22Rv1 (cell line): ENCODE data around the gene CFAP91.

Experiments
- ZFX ChIP-seq: fragments of 450-650 bp; IDR thresholded peaks from 2 replicates; pipeline ENCODE4 v1.6.1; 2017; ENCODE audit warnings: antibody characterized with exemption, borderline replicate concordance
- TF ChIP-seq, protein P1 (sequence below): fragments of 450-650 bp; IDR thresholded peaks from 2 replicates; pipeline ENCODE4 v1.5.1; 2017; ENCODE audit warnings: mild to moderate bottlenecking

DNA sequence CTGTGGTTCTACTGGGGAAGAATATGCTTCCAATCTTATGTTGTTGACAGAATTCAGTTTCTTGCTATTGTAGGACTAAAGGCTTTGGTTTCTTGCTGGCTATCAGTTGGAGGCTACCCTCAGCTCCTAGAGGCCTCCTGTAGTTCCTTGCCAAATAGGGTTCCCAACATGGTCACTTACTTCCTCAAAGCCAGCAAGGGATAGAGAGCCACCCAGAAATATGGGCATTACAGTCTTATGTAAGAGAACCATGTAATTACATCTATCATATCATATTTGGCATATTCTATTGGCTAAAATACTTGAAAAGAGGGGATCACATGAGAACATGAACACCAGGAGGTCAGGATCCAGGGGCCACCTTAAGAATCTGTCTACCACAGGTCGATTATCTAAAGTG is 19.4 kb upstream of the CFAP91 start:
- TF ChIP-seq, protein P1, sequence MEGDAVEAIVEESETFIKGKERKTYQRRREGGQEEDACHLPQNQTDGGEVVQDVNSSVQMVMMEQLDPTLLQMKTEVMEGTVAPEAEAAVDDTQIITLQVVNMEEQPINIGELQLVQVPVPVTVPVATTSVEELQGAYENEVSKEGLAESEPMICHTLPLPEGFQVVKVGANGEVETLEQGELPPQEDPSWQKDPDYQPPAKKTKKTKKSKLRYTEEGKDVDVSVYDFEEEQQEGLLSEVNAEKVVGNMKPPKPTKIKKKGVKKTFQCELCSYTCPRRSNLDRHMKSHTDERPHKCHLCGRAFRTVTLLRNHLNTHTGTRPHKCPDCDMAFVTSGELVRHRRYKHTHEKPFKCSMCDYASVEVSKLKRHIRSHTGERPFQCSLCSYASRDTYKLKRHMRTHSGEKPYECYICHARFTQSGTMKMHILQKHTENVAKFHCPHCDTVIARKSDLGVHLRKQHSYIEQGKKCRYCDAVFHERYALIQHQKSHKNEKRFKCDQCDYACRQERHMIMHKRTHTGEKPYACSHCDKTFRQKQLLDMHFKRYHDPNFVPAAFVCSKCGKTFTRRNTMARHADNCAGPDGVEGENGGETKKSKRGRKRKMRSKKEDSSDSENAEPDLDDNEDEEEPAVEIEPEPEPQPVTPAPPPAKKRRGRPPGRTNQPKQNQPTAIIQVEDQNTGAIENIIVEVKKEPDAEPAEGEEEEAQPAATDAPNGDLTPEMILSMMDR: no peak
- no peak for TF ChIP-seq ZFX
